Fibroblast of lung (primary cell): ENCODE data around the gene TBX21.
A peak's percentile ranks its signal among the peaks of the same experiment; 100 is the strongest.

Source experiments
- CTCF ChIP-seq, 2 donors: IDR thresholded peaks in 1 of 2; conservative IDR thresholded peaks in 1 of 2; 1 replicate in 1 of 2; 2 replicates in 1 of 2; pipeline ENCODE4 v1.5.1; 2011 to 2012; ENCODE audit warnings: low read length in 2 of 2, control low read depth in 1 of 2, inconsistent platforms in 1 of 2, low read depth in 1 of 2, mild to moderate bottlenecking in 1 of 2
- EZH2 ChIP-seq: IDR thresholded peaks from 2 replicates; pipeline ENCODE4 v1.5.1; 2012; ENCODE audit warnings: low read length, control low read depth, mild to moderate bottlenecking; ENCODE audit errors: missing control alignments

- no peak for TF ChIP-seq EZH2
- peak in 1 of 2 donors; percentile 36 for TF ChIP-seq CTCF (conservative IDR thresholded peaks at IDR 0.05 in 1 of 2, IDR thresholded peaks at IDR 0.05 in 1 of 2; ENCODE audit: low read depth in 1 of 2, low read length in 2 of 2)
Observed at GRCh38 chr17:47742319-47743181, 9.5 kb downstream of the TBX21 start.
